Neural progenitor cell (in vitro differentiated cells): ENCODE measurements around the gene PHF3.

Source experiments
- EZH2 ChIP-seq: fragments of 200-600 bp; sonication (generic); IDR thresholded peaks from 2 replicates; pipeline ENCODE4 v1.6.1; 2017; ENCODE audit warnings: antibody characterized with exemption, mild to moderate bottlenecking, moderate library complexity
- TF ChIP-seq, protein P1 (sequence below): fragments of 200-600 bp; sonication (generic); IDR thresholded peaks from 2 replicates; pipeline ENCODE4 v1.5.1; 2017; ENCODE audit warnings: antibody characterized with exemption, mild to moderate bottlenecking

DNA sequence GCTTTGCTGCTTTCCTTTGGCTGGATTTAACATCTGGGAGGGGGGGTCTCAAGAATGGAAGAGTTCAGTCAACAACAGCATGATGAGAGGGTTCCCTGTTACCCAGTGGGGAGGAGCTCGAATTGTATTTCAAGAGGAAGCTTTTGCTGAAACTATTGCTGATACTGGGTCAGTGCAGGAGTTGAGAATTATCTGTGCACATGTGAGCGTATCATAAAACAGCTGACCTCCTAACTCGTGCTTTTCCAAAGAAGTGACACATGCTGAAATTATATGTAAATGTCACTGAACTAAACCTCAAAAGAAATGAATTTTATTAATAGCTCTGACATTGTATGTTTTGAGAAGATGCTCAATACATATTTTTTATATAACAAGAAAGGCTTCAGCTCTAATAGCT, 96.3 kb downstream of the PHF3 start:
- no peak for TF ChIP-seq EZH2
- TF ChIP-seq, protein P1, sequence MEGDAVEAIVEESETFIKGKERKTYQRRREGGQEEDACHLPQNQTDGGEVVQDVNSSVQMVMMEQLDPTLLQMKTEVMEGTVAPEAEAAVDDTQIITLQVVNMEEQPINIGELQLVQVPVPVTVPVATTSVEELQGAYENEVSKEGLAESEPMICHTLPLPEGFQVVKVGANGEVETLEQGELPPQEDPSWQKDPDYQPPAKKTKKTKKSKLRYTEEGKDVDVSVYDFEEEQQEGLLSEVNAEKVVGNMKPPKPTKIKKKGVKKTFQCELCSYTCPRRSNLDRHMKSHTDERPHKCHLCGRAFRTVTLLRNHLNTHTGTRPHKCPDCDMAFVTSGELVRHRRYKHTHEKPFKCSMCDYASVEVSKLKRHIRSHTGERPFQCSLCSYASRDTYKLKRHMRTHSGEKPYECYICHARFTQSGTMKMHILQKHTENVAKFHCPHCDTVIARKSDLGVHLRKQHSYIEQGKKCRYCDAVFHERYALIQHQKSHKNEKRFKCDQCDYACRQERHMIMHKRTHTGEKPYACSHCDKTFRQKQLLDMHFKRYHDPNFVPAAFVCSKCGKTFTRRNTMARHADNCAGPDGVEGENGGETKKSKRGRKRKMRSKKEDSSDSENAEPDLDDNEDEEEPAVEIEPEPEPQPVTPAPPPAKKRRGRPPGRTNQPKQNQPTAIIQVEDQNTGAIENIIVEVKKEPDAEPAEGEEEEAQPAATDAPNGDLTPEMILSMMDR, result no peak
